Ovary (tissue), 9 donors: ENCODE measurements around the gene COPA. TPM values are rescaled to one million over a fixed set of nuclear protein-coding genes. Genes with fewer than 3 reads are reported as not detected.

Source experiments
- DNase-seq, 5 donors: peaks; one replicate each; pipeline ENCODE4 v3.0.0-alpha.2; 2019 to 2020
- H3K27ac ChIP-seq, 2 donors: fragments of 200-600 bp; one replicate each; pipeline versions ENCODE4 v1.5.1 to v1.8.0; 2019 to 2022
- H3K27me3 ChIP-seq: fragments of 200-600 bp; one replicate; pipeline ENCODE4 v1.8.0; 2022
- H3K36me3 ChIP-seq: fragments of 200-600 bp; sonication (generic); one replicate; pipeline ENCODE4 v1.5.1; 2019
- H3K4me1 ChIP-seq: one replicate; pipeline ENCODE4 v1.8.1; 2013; ENCODE audit warnings: mild to moderate bottlenecking, moderate library complexity; ENCODE audit not compliant: insufficient read depth
- H3K4me3 ChIP-seq: fragments of 200-600 bp; sonication (generic); one replicate; pipeline ENCODE4 v1.5.1; 2017
- H3K9me3 ChIP-seq, 2 donors: fragments of 200-600 bp in 1 of 2; sonication (generic) in 1 of 2; one replicate each; pipeline versions ENCODE4 v1.5.1 to v1.8.1; 2013 to 2019; ENCODE audit warnings: mild to moderate bottlenecking in 1 of 2, moderate library complexity in 1 of 2
- CTCF ChIP-seq, 3 donors: fragments of 450-650 bp in 2 of 3; fragments of 200-600 bp in 1 of 3; IDR thresholded peaks; one replicate each; pipeline versions ENCODE4 v1.5.1 to v1.8.0; 2016 to 2022; ENCODE audit warnings: antibody characterized with exemption in 3 of 3, mild to moderate bottlenecking in 1 of 3
- EP300 ChIP-seq: sonication (generic); formaldehyde crosslinking; IDR thresholded peaks from one replicate; pipeline ENCODE4 v1.6.1; 2017; ENCODE audit warnings: antibody characterized with exemption
- POLR2A ChIP-seq: fragments of 450-650 bp; IDR thresholded peaks from one replicate; pipeline ENCODE4 v1.6.1; 2017; ENCODE audit warnings: antibody characterized with exemption, mild to moderate bottlenecking, moderate library complexity
- WGBS, 3 donors: extraction: QIAGEN DNeasy Blood & Tissue Kit in 1 of 3; methylation state at CpG; one replicate each; pipeline versions ENCODE4 v1.1.5 to v1.1.7; 2013 to 2017; 5-methylcytosine and 5-hydroxymethylcytosine counted together
- intact Hi-C, 4 donors: fragments of 100-400 bp; cut with DNase I; formaldehyde crosslinking; loops; one replicate each; pipeline versions ENCODE4 v1.11.0 to v1.15.1; 2022 to 2023
- polyA plus RNA-seq, 2 donors: library from polyadenylated mRNA; stranded (reverse); fragments of 200-250 nt in 1 of 2; fragments of 350-450 nt in 1 of 2; fragmentation: Illumina TruSeq in 1 of 2; extraction: RNeasy Lipid Tissue Mini Kit (QIAGEN cat#74804) in 1 of 2; gene quantifications; one replicate each; pipeline ENCODE4 v1.2.3, GENCODE V29; 2013 to 2014
- total RNA-seq, 7 donors: library from RNA; depleted of rRNA in 2 of 7; stranded (reverse); fragments of >200 nt in 2 of 7; fragmentation: NEBNext Ultra II Directional in 3 of 7; extraction: Animal tissue kit (Norgen Biotek cat#: 25700) in 3 of 7; gene quantifications; one replicate each; pipeline versions ENCODE4 v1.1.0 to v1.2.4, GENCODE V29; 2016 to 2023
- donor health status: DM: no; HTN: no; CAD: no; lungs with moderate emphysema.
- donor health status: DM: no; HTN: no; CAD: no.
- donor health status: Bipolar disorder and iron deficiency.
- donor health status: DM: yes; HTN: yes; CAD: no.
- donor health status: DM: no; HTN: no; CAD: no.
- donor health status: DM: yes; HTN: yes; CAD: no.

The COPA gene
- total and polyA plus RNA-seq, 9 donors, result 63.7 to 163 (median 123) TPM

DNA sequence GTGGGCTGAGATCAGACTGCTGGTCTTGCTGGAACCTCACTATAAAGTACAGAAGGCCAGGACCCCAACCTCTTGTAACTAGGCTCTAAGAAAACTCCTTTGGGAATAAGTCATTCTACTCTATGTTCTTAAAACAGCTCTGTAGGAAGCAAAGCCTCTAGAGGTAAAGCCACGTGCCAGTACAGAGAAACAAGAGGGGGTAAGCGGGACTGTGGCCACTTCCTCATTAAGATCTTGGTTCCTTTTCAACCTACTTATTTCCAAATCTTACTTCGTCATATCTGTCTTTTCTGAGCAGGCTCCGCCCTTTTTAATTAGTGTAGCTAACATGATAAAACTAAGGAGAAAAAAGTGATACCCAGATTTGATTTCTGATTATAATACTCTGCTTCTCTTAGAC, 3.9 kb upstream of the COPA start:
- 79 to 84% (median 83%) methylated on average over 4 of the region's 4 CpGs for WGBS, 3 donors
- intact Hi-C loops, result no loop called here
- TF ChIP-seq CTCF (IDR thresholded peaks at IDR 0.05), result no peak
- no peak for TF ChIP-seq EP300
- no peak for TF ChIP-seq POLR2A
- H3K36me3 ChIP-seq, result no peaks in the 10 kb centered on the region
- no peak overlapping the region for H3K4me3 ChIP-seq
- DNase-seq, result no peak
- no peaks in the 10 kb centered on the region for H3K27me3 ChIP-seq
- no peak overlapping the region for H3K27ac ChIP-seq
- no peaks in the 10 kb centered on the region for H3K4me1 ChIP-seq
- H3K9me3 ChIP-seq, result no peaks in the 10 kb centered on the region

DNA sequence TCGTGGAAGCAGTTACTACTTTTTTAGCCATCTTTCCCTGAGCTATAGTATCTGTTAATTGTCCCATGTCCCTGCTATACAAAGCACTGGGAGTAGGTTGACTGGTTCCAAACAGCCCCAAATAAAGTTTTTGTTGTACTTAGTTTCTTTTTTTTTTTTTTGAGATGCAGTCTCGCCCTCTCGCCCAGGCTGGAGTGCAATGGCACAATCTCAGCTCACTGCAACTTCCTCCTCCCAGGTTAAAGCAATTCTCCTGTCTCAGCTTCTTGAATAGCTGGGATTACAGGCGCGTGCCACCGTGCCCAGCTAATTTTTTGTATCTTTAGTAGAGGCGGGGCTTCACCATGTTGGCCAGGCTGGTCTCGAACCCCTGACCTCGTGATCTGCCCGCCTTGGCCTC, 3.4 kb upstream of the COPA start:
- H3K36me3 ChIP-seq, result no peaks in the 10 kb centered on the region
- intact Hi-C loops, result no loop called here
- DNase-seq, result no peak
- H3K27ac ChIP-seq, result no peak overlapping the region
- H3K4me3 ChIP-seq, result no peak overlapping the region
- TF ChIP-seq CTCF (IDR thresholded peaks at IDR 0.05) (no peak), POLR2A (no peak), EP300 (no peak)
- no peaks in the 10 kb centered on the region for H3K27me3 ChIP-seq
- no peaks in the 10 kb centered on the region for H3K4me1 ChIP-seq
- H3K9me3 ChIP-seq, result no peaks in the 10 kb centered on the region
- 90 to 97% (median 93%) methylated on average over 10 of the region's 10 CpGs for WGBS, 3 donors

DNA sequence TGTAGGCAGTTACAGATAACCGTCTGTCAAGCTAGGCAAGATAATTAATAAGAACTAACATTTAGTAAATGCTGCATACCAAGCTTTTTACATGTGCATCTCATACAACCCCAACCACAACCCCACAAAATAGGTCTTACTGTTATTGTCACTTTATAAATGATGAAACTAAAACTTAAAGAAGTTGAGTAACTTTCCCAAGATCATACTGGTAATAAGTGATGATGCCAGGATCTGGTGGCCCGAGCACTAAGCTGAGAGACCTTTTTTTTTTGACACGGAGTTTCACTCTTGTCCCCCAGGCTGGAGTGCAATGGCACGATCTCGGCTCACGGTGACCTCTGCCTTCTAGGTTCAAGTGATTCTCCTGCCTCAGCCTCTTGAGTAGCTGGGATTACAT, 1.9 kb upstream of the COPA start:
- intact Hi-C loops, result no loop called here
- H3K4me3 ChIP-seq, result no peak overlapping the region
- DNase-seq, result no peak
- no peak for TF ChIP-seq CTCF (IDR thresholded peaks at IDR 0.05)
- no peak for TF ChIP-seq EP300
- TF ChIP-seq POLR2A, result no peak
- no peaks in the 10 kb centered on the region for H3K36me3 ChIP-seq
- 91 to 97% (median 95%) methylated on average over 6 of the region's 6 CpGs for WGBS, 3 donors
- H3K9me3 ChIP-seq, result no peaks in the 10 kb centered on the region
- H3K27me3 ChIP-seq, result no peaks in the 10 kb centered on the region
- no peak overlapping the region for H3K27ac ChIP-seq
- H3K4me1 ChIP-seq, result no peaks in the 10 kb centered on the region

- no peak overlapping the region for H3K27ac ChIP-seq
- H3K27me3 ChIP-seq, result no peaks in the 10 kb centered on the region
- WGBS, 3 donors, result 72 to 83% (median 75%) methylated on average over 3 of the region's 3 CpGs
- TF ChIP-seq CTCF (IDR thresholded peaks at IDR 0.05) (no peak), POLR2A (no peak), EP300 (no peak)
- no peak for DNase-seq
- peak overlapping the region; percentile 94 for H3K4me3 ChIP-seq
- H3K4me1 ChIP-seq, result no peaks in the 10 kb centered on the region
- intact Hi-C loops, result no loop called here
- H3K36me3 ChIP-seq, result no peaks in the 10 kb centered on the region
- H3K9me3 ChIP-seq, result no peaks in the 10 kb centered on the region
These were observed 1.2 kb upstream of the COPA start for GRCh38 chr1:160344241-160344640.

GRCh38 chr1:160342526-160342925, 524 bp downstream of the COPA start:
- Histone ChIP-seq H3K27me3 (no peaks in the 10 kb centered on the region), H3K9me3 (no peaks in the 10 kb centered on the region), H3K4me3 (peak overlapping the region; percentile 94), H3K27ac (peak overlapping the region; percentile 74 to 80), H3K4me1 (no peaks in the 10 kb centered on the region), H3K36me3 (no peaks in the 10 kb centered on the region)
- WGBS, 3 donors, result 0% methylated on average over 7 of the region's 7 CpGs
- no peak for DNase-seq
- intact Hi-C loops, result no loop called here
- TF ChIP-seq EP300 (no peak), CTCF (IDR thresholded peaks at IDR 0.05) (no peak)
